ENCODE data around the gene PKD1.
"Not testable (repeated sequence)": the region's sequence is repeated elsewhere in the genome, so short reads cannot be mapped to it uniquely, and the experiment has no call there.

GRCh38 chr16:2116428-2116827 is 19.3 kb downstream of the PKD1 start:
- not testable (repeated sequence) for TF ChIP-seq CTCF (IDR thresholded peaks at IDR 0.05); ZFX (IDR thresholded peaks at IDR 0.05; ENCODE audit: borderline replicate concordance)
